ENCODE results near the gene CASP10.

DNA sequence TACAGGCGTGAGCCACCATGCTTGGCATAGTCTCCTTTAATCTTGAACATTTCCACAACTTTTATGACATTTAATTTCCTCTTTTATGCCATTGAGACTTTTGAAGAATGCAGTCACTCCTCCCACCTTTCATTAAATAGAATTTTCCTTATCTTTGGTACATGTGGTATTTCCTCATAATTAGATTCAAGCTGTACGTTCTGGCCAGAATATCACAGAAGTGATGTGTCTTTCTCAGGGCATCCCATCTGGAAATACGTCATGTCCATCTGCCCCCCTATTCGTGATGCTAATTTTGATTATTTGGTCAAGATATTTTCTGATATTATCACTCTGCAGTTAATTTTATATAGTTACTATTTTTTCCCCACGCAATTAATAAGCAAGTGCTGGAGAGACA, 16.9 kb downstream of the CASP10 start:
- TF ChIP-seq, protein P1, sequence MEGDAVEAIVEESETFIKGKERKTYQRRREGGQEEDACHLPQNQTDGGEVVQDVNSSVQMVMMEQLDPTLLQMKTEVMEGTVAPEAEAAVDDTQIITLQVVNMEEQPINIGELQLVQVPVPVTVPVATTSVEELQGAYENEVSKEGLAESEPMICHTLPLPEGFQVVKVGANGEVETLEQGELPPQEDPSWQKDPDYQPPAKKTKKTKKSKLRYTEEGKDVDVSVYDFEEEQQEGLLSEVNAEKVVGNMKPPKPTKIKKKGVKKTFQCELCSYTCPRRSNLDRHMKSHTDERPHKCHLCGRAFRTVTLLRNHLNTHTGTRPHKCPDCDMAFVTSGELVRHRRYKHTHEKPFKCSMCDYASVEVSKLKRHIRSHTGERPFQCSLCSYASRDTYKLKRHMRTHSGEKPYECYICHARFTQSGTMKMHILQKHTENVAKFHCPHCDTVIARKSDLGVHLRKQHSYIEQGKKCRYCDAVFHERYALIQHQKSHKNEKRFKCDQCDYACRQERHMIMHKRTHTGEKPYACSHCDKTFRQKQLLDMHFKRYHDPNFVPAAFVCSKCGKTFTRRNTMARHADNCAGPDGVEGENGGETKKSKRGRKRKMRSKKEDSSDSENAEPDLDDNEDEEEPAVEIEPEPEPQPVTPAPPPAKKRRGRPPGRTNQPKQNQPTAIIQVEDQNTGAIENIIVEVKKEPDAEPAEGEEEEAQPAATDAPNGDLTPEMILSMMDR (IDR thresholded peaks at IDR 0.05), result no peak
- no peak for TF ChIP-seq POLR2A (IDR thresholded peaks at IDR 0.05)
